ENCODE measurements around the gene TSPAN12.

Gene TSPAN12

GRCh38 chr7:120738816-120739215 lies 119.1 kb downstream of the TSPAN12 start:
- DNase-seq, result no peak
